Naive thymus-derived CD4-positive, alpha-beta T cell (primary cell): Measurements from ENCODE around the gene HTR3E. TPM values are rescaled to one million over a fixed set of nuclear protein-coding genes. Genes with fewer than 3 reads are reported as not detected.

ENCODE experiments used
- ATAC-seq: fragments of 150-1000 bp; cut with Tn5 transposase; 2 replicates; pipeline ENCODE4 v1.10.0; 2021; ENCODE audit warnings: mild to moderate bottlenecking, moderate library complexity
- CTCF ChIA-PET: fragments of 350-600 bp; sonication (Branson Sonifier 250); formaldehyde crosslinking; loops from one replicate; lab custom pipeline; 2021; ENCODE audit warnings: antibody characterized with exemption; lab: Charles Lee
- POLR2A ChIA-PET: fragments of 350-600 bp; sonication (Branson Sonifier 250); formaldehyde crosslinking; loops from one replicate; lab custom pipeline; 2021; ENCODE audit warnings: antibody characterized with exemption, inconsistent platforms; lab: Charles Lee
- DNase-seq, 9 donors: peaks; one replicate each; pipeline versions ENCODE4 v3.0.0 to v3.0.0-alpha.2; 2020 to 2022; ENCODE audit warnings: mixed read lengths in 1 of 9
- H3K27ac ChIP-seq: one replicate; pipeline ENCODE4 v1.7.0; 2013; ENCODE audit warnings: mild to moderate bottlenecking, low read depth, low read length, moderate library complexity
- H3K27me3 ChIP-seq, 2 donors: one replicate each; pipeline ENCODE4 v1.7.0; 2013; ENCODE audit warnings: low read length in 2 of 2, mild to moderate bottlenecking in 2 of 2, moderate library complexity in 2 of 2; ENCODE audit not compliant: control insufficient read depth in 2 of 2, insufficient read depth in 2 of 2
- H3K36me3 ChIP-seq, 3 experiments: 1 replicate in 2 of 3; 2 replicates in 1 of 3; pipeline ENCODE4 v1.7.0; 2013; ENCODE audit warnings: low read length in 3 of 3, mild to moderate bottlenecking in 3 of 3, moderate library complexity in 1 of 3; ENCODE audit not compliant: insufficient read depth in 3 of 3, control insufficient read depth in 2 of 3
- H3K4me1 ChIP-seq, 2 donors: one replicate each; pipeline ENCODE4 v1.7.0; 2013; ENCODE audit warnings: low read length in 2 of 2, mild to moderate bottlenecking in 2 of 2, moderate library complexity in 1 of 2; ENCODE audit not compliant: control insufficient read depth in 2 of 2, insufficient read depth in 2 of 2
- H3K4me3 ChIP-seq: 2 replicates; pipeline ENCODE4 v1.7.0; 2013; ENCODE audit warnings: mild to moderate bottlenecking, low read length
- H3K9me3 ChIP-seq, 3 experiments: 1 replicate in 2 of 3; 2 replicates in 1 of 3; pipeline ENCODE4 v1.7.0; 2013; ENCODE audit warnings: low read length in 3 of 3; ENCODE audit not compliant: control insufficient read depth in 2 of 3
- H3K27ac Mint-ChIP-seq, 9 donors: one replicate each; pipeline ENCODE4 v1.8.0; 2020 to 2022; ENCODE audit warnings: mixed read lengths in 9 of 9, mild to moderate bottlenecking in 8 of 9, moderate library complexity in 5 of 9, inconsistent platforms in 2 of 9
- H3K27me3 Mint-ChIP-seq, 5 donors: one replicate each; pipeline ENCODE4 v1.8.0; 2021 to 2022; ENCODE audit warnings: mixed read lengths in 5 of 5, mild to moderate bottlenecking in 1 of 5
- H3K36me3 Mint-ChIP-seq, 5 donors: one replicate each; pipeline ENCODE4 v1.8.0; 2020 to 2022; ENCODE audit warnings: mixed read lengths in 5 of 5, mild to moderate bottlenecking in 3 of 5, inconsistent platforms in 1 of 5
- H3K4me1 Mint-ChIP-seq, 7 donors: one replicate each; pipeline ENCODE4 v1.8.0; 2020 to 2022; ENCODE audit warnings: mixed read lengths in 7 of 7, mild to moderate bottlenecking in 3 of 7, inconsistent platforms in 1 of 7
- H3K4me3 Mint-ChIP-seq, 10 donors: one replicate each; pipeline ENCODE4 v1.8.0; 2020 to 2022; ENCODE audit warnings: mild to moderate bottlenecking in 10 of 10, mixed read lengths in 10 of 10, moderate library complexity in 6 of 10, inconsistent platforms in 2 of 10
- H3K9me3 Mint-ChIP-seq, 11 donors: one replicate each; pipeline ENCODE4 v1.8.0; 2020 to 2022; ENCODE audit warnings: mixed read lengths in 11 of 11, mild to moderate bottlenecking in 4 of 11, inconsistent platforms in 1 of 11, moderate library complexity in 1 of 11
- intact Hi-C, 2 donors: fragments of 100-400 bp; cut with micrococcal nuclease; formaldehyde crosslinking; loops; one replicate each; pipeline ENCODE4 v1.15.1; 2023
- polyA plus RNA-seq, 2 donors: library from polyadenylated mRNA; unstranded; fragments of 300-500 nt; fragmentation: Illumina TruSeq; gene quantifications; one replicate each; pipeline ENCODE4 v1.2.3, GENCODE V29; 2021
- total RNA-seq, 6 experiments: library from RNA in 5 of 6; stranded (reverse) in 5 of 6; gene quantifications; 1 replicate in 5 of 6; 2 replicates in 1 of 6; pipeline ENCODE4 v1.2.3 and lab custom pipeline; 2021 to 2026

HTR3E gene
- total and polyA plus RNA-seq, 7 experiments from 2014 or later: not detected

DNA sequence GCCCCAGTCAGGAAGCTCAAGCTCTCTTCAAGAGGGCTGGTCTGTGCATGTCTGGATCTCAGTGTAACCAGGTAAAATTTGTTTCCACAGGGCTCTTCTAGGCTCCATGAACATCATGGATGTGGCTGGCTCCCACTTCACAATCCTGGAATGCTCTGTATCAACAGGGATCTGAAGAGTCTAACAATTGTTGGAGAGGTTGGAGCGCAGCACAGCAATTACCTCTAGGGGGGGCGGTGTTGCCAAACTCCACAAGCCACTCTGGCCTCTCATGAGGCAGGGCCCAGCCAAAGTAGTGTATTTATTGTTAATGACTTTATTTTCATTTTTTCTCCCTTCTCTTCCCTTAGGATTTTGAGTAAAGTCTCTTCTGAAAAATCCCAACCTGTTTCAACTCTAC is 32.1 kb downstream of the HTR3E start:
- no peaks in the 10 kb centered on the region for H3K9me3 ChIP-seq
- ATAC-seq (no peak), DNase-seq (peak in 1 of 9 donors; percentile 26)
- H3K27me3 ChIP-seq: no peaks in the 10 kb centered on the region
- CTCF ChIA-PET: no interaction called here
- no peaks in the 10 kb centered on the region for H3K9me3 Mint-ChIP-seq
- H3K27me3 Mint-ChIP-seq: peaks cover 0 to 8% (median 0%) of the 10 kb centered on the region in 5 donors
- no peak overlapping the region for H3K27ac ChIP-seq
- H3K27ac Mint-ChIP-seq: no peak overlapping the region
- no peaks in the 10 kb centered on the region for H3K36me3 Mint-ChIP-seq
- H3K4me3 ChIP-seq: no peak overlapping the region
- peaks cover 3 to 8% (median 7%) of the 10 kb centered on the region in 7 donors for H3K4me1 Mint-ChIP-seq
- H3K36me3 ChIP-seq: no peaks in the 10 kb centered on the region
- POLR2A ChIA-PET: no interaction called here
- intact Hi-C loops: no loop called here
- no peak overlapping the region for H3K4me3 Mint-ChIP-seq
- peaks cover 3 to 4% of the 10 kb centered on the region in 2 donors for H3K4me1 ChIP-seq

DNA sequence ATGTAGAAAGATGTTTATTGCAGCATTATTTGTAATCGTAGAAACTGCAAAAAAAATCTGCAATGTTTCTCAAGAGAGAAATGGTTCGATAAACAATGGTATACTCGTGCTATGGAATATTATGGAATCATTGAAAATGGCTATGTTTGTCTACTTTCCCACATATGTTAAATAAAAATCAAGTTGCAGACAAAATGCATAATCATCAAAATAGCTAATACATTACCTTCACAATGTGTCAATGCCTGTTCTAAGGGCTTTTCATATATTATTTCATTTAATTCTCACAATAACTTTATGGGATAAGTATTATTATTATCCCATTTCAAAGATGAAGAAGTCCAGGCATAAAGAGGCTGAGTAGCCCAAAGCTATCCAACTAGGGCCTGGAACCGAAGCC is 36.1 kb downstream of the HTR3E start:
- Mint-ChIP-seq H3K4me1 (peaks cover 27 to 38% (median 36%) of the 10 kb centered on the region in 7 donors), H3K27ac (no peak overlapping the region), H3K9me3 (no peaks in the 10 kb centered on the region), H3K36me3 (peaks cover 0 to 2% (median 0%) of the 10 kb centered on the region in 5 donors), H3K27me3 (peaks cover 0 to 10% (median 0%) of the 10 kb centered on the region in 5 donors), H3K4me3 (peak overlapping the region in 3 of 10 donors; percentile 96 to 99 (median 98))
- intact Hi-C loops: loop anchor here (10.0 kb wide), 3 partner anchors 48 to 498 kb away; partner anchors contain the start of gene KLHL24 (in 1 of the 2)
- POLR2A ChIA-PET: no interaction called here
- no peaks in the 10 kb centered on the region for H3K9me3 ChIP-seq
- H3K27ac ChIP-seq: no peak overlapping the region
- DNase-seq: no peak
- peaks cover 0 to 17% (median 0%) of the 10 kb centered on the region in 3 experiments for H3K36me3 ChIP-seq
- CTCF ChIA-PET: interaction anchor here (0.6 kb wide), 1 partner anchor 453 kb away, joined by 3 read pairs; no protein-coding TSS in a partner anchor
- H3K4me1 ChIP-seq: peaks cover 4 to 10% of the 10 kb centered on the region in 2 donors
- H3K27me3 ChIP-seq: no peaks in the 10 kb centered on the region
- no peak overlapping the region for H3K4me3 ChIP-seq
- ATAC-seq: no peak

DNA sequence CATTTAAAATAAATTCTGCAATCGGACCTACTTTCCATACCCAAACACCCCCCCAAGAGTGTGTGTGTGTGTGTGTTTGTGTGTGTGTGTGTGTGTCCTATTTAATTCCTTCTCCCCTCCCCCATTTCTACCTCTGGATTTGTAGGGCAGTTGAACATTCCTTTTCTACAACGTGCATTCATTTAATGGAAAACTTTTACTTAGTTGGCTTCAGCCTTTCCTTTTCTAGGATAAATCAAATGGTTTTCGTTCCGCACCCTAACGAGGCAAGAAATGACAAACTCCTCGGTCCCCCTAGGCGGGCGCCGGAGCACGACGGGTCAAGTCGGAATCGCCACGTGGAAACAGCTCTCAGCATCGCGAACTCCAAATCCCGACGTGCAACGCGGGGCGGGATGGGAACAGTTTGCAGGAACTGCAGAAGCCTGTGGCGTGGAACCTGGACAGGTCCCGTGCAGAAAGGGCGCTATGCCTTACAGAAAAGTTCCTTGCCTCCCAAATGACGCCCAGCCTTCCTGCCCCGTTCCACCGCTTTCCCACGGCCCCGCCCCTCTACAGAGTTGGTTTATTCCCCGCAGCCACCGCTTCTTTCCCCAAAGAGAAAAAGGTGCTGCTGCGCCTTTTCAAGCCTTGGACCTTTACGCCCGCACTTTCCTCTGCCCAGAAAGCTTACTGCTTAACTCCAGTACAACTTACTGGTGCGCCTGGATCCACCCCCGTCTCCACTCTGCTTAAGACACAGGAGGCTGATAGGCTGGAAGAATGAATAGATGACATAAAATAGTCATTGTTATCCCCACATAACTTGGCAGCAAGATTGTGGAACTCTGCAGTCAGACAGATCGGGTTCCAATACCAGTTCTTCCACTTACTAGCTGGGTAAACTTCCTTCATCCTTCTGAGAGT is 37.2 kb downstream of the HTR3E start:
- ChIA-PET CTCF (interaction anchor here (0.8 to 2.0 kb wide), 3 partner anchors 11 to 239 kb away, joined by 3 to 5 read pairs (median 5); no protein-coding TSS in a partner anchor), POLR2A (interaction anchor here (0.8 to 1.5 kb wide), 10 partner anchors 13 to 228 kb away, joined by 3 to 12 read pairs (median 3); partner anchors contain the start of genes ABCC5, CLCN2, DVL3 and EEF1AKMT4)
- H3K27ac Mint-ChIP-seq: peak overlapping the region; percentile 92 to 98 (median 97)
- H3K4me3 Mint-ChIP-seq: peak overlapping the region; percentile 96 to 100 (median 98)
- Histone ChIP-seq H3K27me3 (no peaks in the 10 kb centered on the region), H3K9me3 (no peaks in the 10 kb centered on the region), H3K4me3 (peak overlapping the region; percentile 83), H3K27ac (peak overlapping the region; percentile 86), H3K36me3 (peaks cover 0 to 19% (median 0%) of the 10 kb centered on the region in 3 experiments), H3K4me1 (peaks cover 4 to 10% of the 10 kb centered on the region in 2 donors)
- peaks cover 0 to 10% (median 0%) of the 10 kb centered on the region in 5 donors for H3K27me3 Mint-ChIP-seq
- ATAC-seq (peak; percentile 9), DNase-seq (peak in 5 of 9 donors; percentile 17 to 58 (median 23))
- peaks cover 29 to 40% (median 38%) of the 10 kb centered on the region in 7 donors for H3K4me1 Mint-ChIP-seq
- intact Hi-C loops: loop anchor here (2.0 to 10.0 kb wide), 5 partner anchors 49 to 679 kb away; partner anchors contain the start of genes KLHL24 (in 1 of the 2) and VPS8 (in 1 of the 2)
- no peaks in the 10 kb centered on the region for H3K9me3 Mint-ChIP-seq
- peaks cover 0 to 3% (median 0%) of the 10 kb centered on the region in 5 donors for H3K36me3 Mint-ChIP-seq

DNA sequence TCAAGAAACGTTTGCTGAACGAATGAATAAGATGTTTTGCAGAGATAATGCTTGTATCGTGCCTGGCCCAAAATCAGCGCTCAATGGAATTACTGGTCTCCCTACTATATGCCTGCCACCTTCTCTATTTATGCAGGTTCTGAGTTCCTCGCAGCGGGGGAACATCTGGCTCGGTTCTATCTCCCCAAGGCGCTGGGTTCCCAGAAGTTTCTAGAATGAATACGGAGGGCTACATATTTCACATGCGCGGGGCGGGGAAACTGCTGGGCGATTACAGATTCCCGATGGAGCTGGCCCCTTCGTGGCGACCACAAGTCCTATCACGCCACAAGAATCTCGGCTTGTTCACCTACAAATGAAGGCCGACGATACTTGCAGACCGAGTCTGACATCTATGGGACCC is 37.9 kb downstream of the HTR3E start:
- Mint-ChIP-seq H3K27me3 (peaks cover 0 to 10% (median 0%) of the 10 kb centered on the region in 5 donors), H3K4me1 (peaks cover 29 to 40% (median 38%) of the 10 kb centered on the region in 7 donors), H3K36me3 (peaks cover 0 to 3% (median 0%) of the 10 kb centered on the region in 5 donors), H3K27ac (peak overlapping the region; percentile 92 to 98 (median 97)), H3K4me3 (peak overlapping the region; percentile 96 to 100 (median 98)), H3K9me3 (no peaks in the 10 kb centered on the region)
- H3K27me3 ChIP-seq: no peaks in the 10 kb centered on the region
- ATAC-seq: peak; percentile 28
- DNase-seq: no peak
- no peaks in the 10 kb centered on the region for H3K9me3 ChIP-seq
- peak overlapping the region; percentile 83 for H3K4me3 ChIP-seq
- H3K4me1 ChIP-seq: peaks cover 4 to 10% of the 10 kb centered on the region in 2 donors
- ChIA-PET POLR2A (interaction anchor here (0.8 to 2.2 kb wide), 13 partner anchors 10 to 227 kb away, joined by 3 to 12 read pairs (median 3); partner anchors contain the start of genes ABCC5, CLCN2, DVL3 and EEF1AKMT4), CTCF (interaction anchor here (0.8 to 2.0 kb wide), 3 partner anchors 10 to 117 kb away, joined by 4 to 5 read pairs (median 5); partner anchors contain the start of gene ABCC5)
- intact Hi-C loops: loop anchor here (1.0 to 10.0 kb wide), 18 partner anchors 11 to 1035 kb away; partner anchors contain the start of genes ABCC5 (in 2 of the 2), ABCF3 (in 2 of the 2), AP2M1 (in 2 of the 2) and DVL3 (in 2 of the 2)
- H3K27ac ChIP-seq: peak overlapping the region; percentile 86
- H3K36me3 ChIP-seq: peaks cover 0 to 19% (median 0%) of the 10 kb centered on the region in 3 experiments

- Mint-ChIP-seq H3K9me3 (no peaks in the 10 kb centered on the region), H3K27ac (peak within 1 kb of the TSS; percentile 92 to 98 (median 97)), H3K4me3 (peak within 1 kb of the TSS; percentile 96 to 100 (median 98)), H3K4me1 (peaks cover 29 to 40% (median 38%) of the 10 kb centered on the region in 7 donors), H3K36me3 (peaks cover 0 to 8% (median 5%) of the 10 kb centered on the region in 5 donors), H3K27me3 (peaks cover 0 to 10% (median 0%) of the 10 kb centered on the region in 5 donors)
- CTCF ChIA-PET: interaction anchor here (0.7 to 2.0 kb wide), 3 partner anchors 38 to 667 kb away, joined by 4 to 5 read pairs (median 4); partner anchors contain the start of gene ABCC5
- intact Hi-C loops: loop anchor here (1.0 to 10.0 kb wide), 18 partner anchors 10 to 1036 kb away; partner anchors contain the start of genes ABCC5 (in 2 of the 2), ABCF3 (in 2 of the 2), AP2M1 (in 2 of the 2) and DVL3 (in 2 of the 2)
- no peaks in the 10 kb centered on the region for H3K27me3 ChIP-seq
- peak within 1 kb of the TSS; percentile 83 for H3K4me3 ChIP-seq
- H3K27ac ChIP-seq: peak within 1 kb of the TSS; percentile 86
- peaks cover 0 to 23% (median 0%) of the 10 kb centered on the region in 3 experiments for H3K36me3 ChIP-seq
- DNase-seq (peak; percentile 63 to 87 (median 84)), ATAC-seq (peak; percentile 96)
- peaks cover 4 to 10% of the 10 kb centered on the region in 2 donors for H3K4me1 ChIP-seq
- no peaks in the 10 kb centered on the region for H3K9me3 ChIP-seq
- POLR2A ChIA-PET: interaction anchor here (0.6 to 2.2 kb wide), 13 partner anchors 9 to 227 kb away, joined by 3 to 12 read pairs (median 3); partner anchors contain the start of genes ABCC5, CLCN2, DVL3 and EEF1AKMT4
Observed at GRCh38 chr3:184135149-184135910, 38.5 kb downstream of the HTR3E start, which contains the start of gene EIF2B5. Gene EIF2B5 (plus strand): TSS chr3:184135358. CDS start chr3:184135386, 28 bp downstream.
